ENCODE data around the gene NAA15. TPM values are rescaled to one million over a fixed set of nuclear protein-coding genes. Genes with fewer than 3 reads are reported as not detected.

The NAA15 gene
- polyA plus RNA-seq, 2 donors = 5.6 to 11.4 TPM

- H3K4me3 ChIP-seq (ENCODE audit: low read depth in 1 of 2, low read length in 2 of 2) = no peak overlapping the region
- no peaks in the 10 kb centered on the region for H3K9me3 ChIP-seq (ENCODE audit: control insufficient read depth in 2 of 2, insufficient read depth in 1 of 2, low read depth in 1 of 2, low read length in 1 of 2)
- H3K36me3 ChIP-seq (ENCODE audit: control insufficient read depth in 2 of 2, insufficient read depth in 2 of 2, low read length in 1 of 2) = no peaks in the 10 kb centered on the region
- H3K4me1 ChIP-seq (ENCODE audit: control insufficient read depth in 2 of 2, insufficient read depth in 2 of 2, low read length in 1 of 2) = peaks cover 0 to 5% of the 10 kb centered on the region in 2 donors
- H3K27ac ChIP-seq (ENCODE audit: low read depth in 2 of 2, low read length in 1 of 2) = no peak overlapping the region
- no peaks in the 10 kb centered on the region for H3K27me3 ChIP-seq (ENCODE audit: control insufficient read depth in 1 of 2, insufficient read depth in 2 of 2, low read length in 2 of 2)
- 91 to 95% methylated on average over 1 of the region's 1 CpG for WGBS, 2 donors
These were observed 26.5 kb upstream of the NAA15 start for GRCh38 chr4:139274790-139275189.

- Histone ChIP-seq H3K36me3 (ENCODE audit: control insufficient read depth in 2 of 2, insufficient read depth in 2 of 2, low read length in 1 of 2) (no peaks in the 10 kb centered on the region), H3K4me3 (ENCODE audit: low read depth in 1 of 2, low read length in 2 of 2) (no peak overlapping the region), H3K27ac (ENCODE audit: low read depth in 2 of 2, low read length in 1 of 2) (no peak overlapping the region), H3K9me3 (ENCODE audit: control insufficient read depth in 2 of 2, insufficient read depth in 1 of 2, low read depth in 1 of 2, low read length in 1 of 2) (no peaks in the 10 kb centered on the region), H3K27me3 (ENCODE audit: control insufficient read depth in 1 of 2, insufficient read depth in 2 of 2, low read length in 2 of 2) (no peaks in the 10 kb centered on the region), H3K4me1 (ENCODE audit: control insufficient read depth in 2 of 2, insufficient read depth in 2 of 2, low read length in 1 of 2) (peaks cover 4 to 5% of the 10 kb centered on the region in 2 donors)
- 88 to 91% methylated on average over 4 of the region's 4 CpGs for WGBS, 2 donors
These were observed 26.0 kb upstream of the NAA15 start for GRCh38 chr4:139275281-139275735.

- no peak overlapping the region for H3K4me3 ChIP-seq (ENCODE audit: low read depth in 1 of 2, low read length in 2 of 2)
- WGBS, 2 donors = 75 to 76% methylated on average over 16 of the region's 16 CpGs
- no peaks in the 10 kb centered on the region for H3K27me3 ChIP-seq (ENCODE audit: control insufficient read depth in 1 of 2, insufficient read depth in 2 of 2, low read length in 2 of 2)
- no peaks in the 10 kb centered on the region for H3K36me3 ChIP-seq (ENCODE audit: control insufficient read depth in 2 of 2, insufficient read depth in 2 of 2, low read length in 1 of 2)
- H3K4me1 ChIP-seq (ENCODE audit: control insufficient read depth in 2 of 2, insufficient read depth in 2 of 2, low read length in 1 of 2) = peaks cover 4 to 5% of the 10 kb centered on the region in 2 donors
- no peak overlapping the region for H3K27ac ChIP-seq (ENCODE audit: low read depth in 2 of 2, low read length in 1 of 2)
- no peaks in the 10 kb centered on the region for H3K9me3 ChIP-seq (ENCODE audit: control insufficient read depth in 2 of 2, insufficient read depth in 1 of 2, low read depth in 1 of 2, low read length in 1 of 2)
These were observed 22.8 kb upstream of the NAA15 start for GRCh38 chr4:139278485-139278884.

GRCh38 chr4:139278912-139279759 is 22.2 kb upstream of the NAA15 start:
- Histone ChIP-seq H3K36me3 (ENCODE audit: control insufficient read depth in 2 of 2, insufficient read depth in 2 of 2, low read length in 1 of 2) (no peaks in the 10 kb centered on the region), H3K4me3 (ENCODE audit: low read depth in 1 of 2, low read length in 2 of 2) (peak overlapping the region in 1 of 2 donors; percentile 55), H3K4me1 (ENCODE audit: control insufficient read depth in 2 of 2, insufficient read depth in 2 of 2, low read length in 1 of 2) (peaks cover 4 to 5% of the 10 kb centered on the region in 2 donors), H3K27ac (ENCODE audit: low read depth in 2 of 2, low read length in 1 of 2) (no peak overlapping the region), H3K27me3 (ENCODE audit: control insufficient read depth in 1 of 2, insufficient read depth in 2 of 2, low read length in 2 of 2) (no peaks in the 10 kb centered on the region), H3K9me3 (ENCODE audit: control insufficient read depth in 2 of 2, insufficient read depth in 1 of 2, low read depth in 1 of 2, low read length in 1 of 2) (no peaks in the 10 kb centered on the region)
- 21 to 24% methylated on average over 40 of the region's 40 CpGs for WGBS, 2 donors

GRCh38 chr4:139279760-139280620 is 21.3 kb upstream of the NAA15 start, which contains the start of gene MGARP:
TSS of gene MGARP (minus strand) at chr4:139280225. CDS start at chr4:139280158, 67 bp downstream.
- no peaks in the 10 kb centered on the region for H3K27me3 ChIP-seq (ENCODE audit: control insufficient read depth in 1 of 2, insufficient read depth in 2 of 2, low read length in 2 of 2)

GRCh38 chr4:139282065-139282720 is 19.1 kb upstream of the NAA15 start:
- H3K4me3 ChIP-seq (ENCODE audit: low read depth in 1 of 2, low read length in 2 of 2) = no peak overlapping the region
- H3K27me3 ChIP-seq (ENCODE audit: control insufficient read depth in 1 of 2, insufficient read depth in 2 of 2, low read length in 2 of 2) = no peaks in the 10 kb centered on the region
- 74 to 76% methylated on average over 7 of the region's 7 CpGs for WGBS, 2 donors
- no peak overlapping the region for H3K27ac ChIP-seq (ENCODE audit: low read depth in 2 of 2, low read length in 1 of 2)
- H3K4me1 ChIP-seq (ENCODE audit: control insufficient read depth in 2 of 2, insufficient read depth in 2 of 2, low read length in 1 of 2) = peaks cover 4 to 5% of the 10 kb centered on the region in 2 donors
- H3K36me3 ChIP-seq (ENCODE audit: control insufficient read depth in 2 of 2, insufficient read depth in 2 of 2, low read length in 1 of 2) = no peaks in the 10 kb centered on the region
- no peaks in the 10 kb centered on the region for H3K9me3 ChIP-seq (ENCODE audit: control insufficient read depth in 2 of 2, insufficient read depth in 1 of 2, low read depth in 1 of 2, low read length in 1 of 2)

More at GRCh38 chr4:139279760-139280620, 21.3 kb upstream of the NAA15 start, which contains the start of gene MGARP:
- H3K36me3 ChIP-seq (ENCODE audit: control insufficient read depth in 2 of 2, insufficient read depth in 2 of 2, low read length in 1 of 2) = no peaks in the 10 kb centered on the region
- peak within 1 kb of the TSS; percentile 46 to 55 for H3K4me3 ChIP-seq (ENCODE audit: low read depth in 1 of 2, low read length in 2 of 2)
- no peak within 1 kb of the TSS for H3K27ac ChIP-seq (ENCODE audit: low read depth in 2 of 2, low read length in 1 of 2)
- H3K9me3 ChIP-seq (ENCODE audit: control insufficient read depth in 2 of 2, insufficient read depth in 1 of 2, low read depth in 1 of 2, low read length in 1 of 2) = no peaks in the 10 kb centered on the region
- 7% methylated on average over 51 of the region's 51 CpGs for WGBS, 2 donors
- peaks cover 4 to 5% of the 10 kb centered on the region in 2 donors for H3K4me1 ChIP-seq (ENCODE audit: control insufficient read depth in 2 of 2, insufficient read depth in 2 of 2, low read length in 1 of 2)

GRCh38 chr4:139282721-139283075 is 18.6 kb upstream of the NAA15 start:
- Histone ChIP-seq H3K4me3 (ENCODE audit: low read depth in 1 of 2, low read length in 2 of 2) (no peak overlapping the region), H3K27me3 (ENCODE audit: control insufficient read depth in 1 of 2, insufficient read depth in 2 of 2, low read length in 2 of 2) (no peaks in the 10 kb centered on the region), H3K27ac (ENCODE audit: low read depth in 2 of 2, low read length in 1 of 2) (no peak overlapping the region), H3K9me3 (ENCODE audit: control insufficient read depth in 2 of 2, insufficient read depth in 1 of 2, low read depth in 1 of 2, low read length in 1 of 2) (no peaks in the 10 kb centered on the region), H3K36me3 (ENCODE audit: control insufficient read depth in 2 of 2, insufficient read depth in 2 of 2, low read length in 1 of 2) (no peaks in the 10 kb centered on the region), H3K4me1 (ENCODE audit: control insufficient read depth in 2 of 2, insufficient read depth in 2 of 2, low read length in 1 of 2) (peaks cover 4 to 5% of the 10 kb centered on the region in 2 donors)

GRCh38 chr4:139286186-139286698 is 15.1 kb upstream of the NAA15 start:
- no peaks in the 10 kb centered on the region for H3K4me1 ChIP-seq (ENCODE audit: control insufficient read depth in 2 of 2, insufficient read depth in 2 of 2, low read length in 1 of 2)
- H3K27me3 ChIP-seq (ENCODE audit: control insufficient read depth in 1 of 2, insufficient read depth in 2 of 2, low read length in 2 of 2) = no peaks in the 10 kb centered on the region
- H3K9me3 ChIP-seq (ENCODE audit: control insufficient read depth in 2 of 2, insufficient read depth in 1 of 2, low read depth in 1 of 2, low read length in 1 of 2) = no peaks in the 10 kb centered on the region
- no peak overlapping the region for H3K27ac ChIP-seq (ENCODE audit: low read depth in 2 of 2, low read length in 1 of 2)
- H3K36me3 ChIP-seq (ENCODE audit: control insufficient read depth in 2 of 2, insufficient read depth in 2 of 2, low read length in 1 of 2) = peaks cover 0 to 2% of the 10 kb centered on the region in 2 donors
- WGBS, 2 donors = 98% methylated on average over 7 of the region's 7 CpGs
- H3K4me3 ChIP-seq (ENCODE audit: low read depth in 1 of 2, low read length in 2 of 2) = no peak overlapping the region
